Right lobe of liver (tissue), 4 donors: ENCODE results near the gene C4BPA.

Source experiments
- POLR2A ChIP-seq: fragments of 450-650 bp; IDR thresholded peaks from one replicate; pipeline ENCODE4 v1.6.1; 2017; ENCODE audit warnings: antibody characterized with exemption, mild to moderate bottlenecking
- TF ChIP-seq, protein P1 (sequence below), 4 donors: fragments of 200-600 bp in 3 of 4; fragments of 450-650 bp in 1 of 4; IDR thresholded peaks; one replicate each; pipeline versions ENCODE4 v1.5.1 to v1.8.0; 2016 to 2022; ENCODE audit warnings: antibody characterized with exemption in 4 of 4, mild to moderate bottlenecking in 2 of 4
- donor health status: DM: no; HTN: no; CAD: no.
- donor health status: DM: no; HTN: no; CAD: no.
- donor health status: DM: no; HTN: yes; CAD: no.

DNA sequence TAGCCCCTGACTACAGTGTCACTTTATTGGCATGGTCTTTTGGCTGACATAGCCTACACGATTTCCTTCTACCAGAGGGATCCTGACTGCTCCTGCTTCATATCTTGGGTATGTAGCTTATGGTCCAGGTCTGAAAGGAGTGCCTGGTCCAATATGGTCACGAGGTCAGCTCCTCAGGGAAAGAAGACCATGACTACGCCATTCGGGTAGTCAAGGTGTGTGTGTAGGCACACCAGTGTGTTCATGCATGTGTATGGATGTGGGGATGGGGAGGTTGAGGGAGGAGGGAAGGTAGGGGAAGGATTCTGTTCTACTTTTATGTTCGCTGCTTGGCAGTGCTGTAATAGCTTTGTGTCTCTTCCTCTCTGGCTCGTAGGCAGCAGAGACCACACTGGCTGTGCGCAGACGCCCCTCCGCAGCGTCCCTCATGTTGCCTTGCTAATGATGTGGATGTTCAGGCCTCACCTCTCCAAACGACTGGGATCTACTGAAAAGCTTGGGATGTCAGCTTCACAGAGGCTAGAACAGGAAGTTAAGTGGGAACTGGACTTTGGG lies 25.4 kb upstream of the C4BPA start:
- TF ChIP-seq, protein P1, sequence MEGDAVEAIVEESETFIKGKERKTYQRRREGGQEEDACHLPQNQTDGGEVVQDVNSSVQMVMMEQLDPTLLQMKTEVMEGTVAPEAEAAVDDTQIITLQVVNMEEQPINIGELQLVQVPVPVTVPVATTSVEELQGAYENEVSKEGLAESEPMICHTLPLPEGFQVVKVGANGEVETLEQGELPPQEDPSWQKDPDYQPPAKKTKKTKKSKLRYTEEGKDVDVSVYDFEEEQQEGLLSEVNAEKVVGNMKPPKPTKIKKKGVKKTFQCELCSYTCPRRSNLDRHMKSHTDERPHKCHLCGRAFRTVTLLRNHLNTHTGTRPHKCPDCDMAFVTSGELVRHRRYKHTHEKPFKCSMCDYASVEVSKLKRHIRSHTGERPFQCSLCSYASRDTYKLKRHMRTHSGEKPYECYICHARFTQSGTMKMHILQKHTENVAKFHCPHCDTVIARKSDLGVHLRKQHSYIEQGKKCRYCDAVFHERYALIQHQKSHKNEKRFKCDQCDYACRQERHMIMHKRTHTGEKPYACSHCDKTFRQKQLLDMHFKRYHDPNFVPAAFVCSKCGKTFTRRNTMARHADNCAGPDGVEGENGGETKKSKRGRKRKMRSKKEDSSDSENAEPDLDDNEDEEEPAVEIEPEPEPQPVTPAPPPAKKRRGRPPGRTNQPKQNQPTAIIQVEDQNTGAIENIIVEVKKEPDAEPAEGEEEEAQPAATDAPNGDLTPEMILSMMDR (IDR thresholded peaks at IDR 0.05) = no peak
- no peak for TF ChIP-seq POLR2A
